H9 (cell line): ENCODE measurements around the gene PKP1. TPM values are rescaled to one million over a fixed set of nuclear protein-coding genes. Genes with fewer than 3 reads are reported as not detected.

Source experiments
- DNase-seq: peaks from one replicate; pipeline ENCODE4 v3.0.0-alpha.2; 2017
- H2AFZ ChIP-seq: one replicate; pipeline ENCODE4 v1.6.1; 2013; ENCODE audit warnings: mild to moderate bottlenecking, low read length, control low read depth, moderate library complexity
- H2AK5ac ChIP-seq: 2 replicates; pipeline ENCODE4 v1.6.1; 2013; ENCODE audit warnings: low read length, control low read depth, mixed read lengths; ENCODE audit not compliant: insufficient read length
- H2BK120ac ChIP-seq: one replicate; pipeline ENCODE4 v1.6.1; 2013; ENCODE audit warnings: low read depth, mild to moderate bottlenecking, low read length, control low read depth, inconsistent platforms; ENCODE audit not compliant: poor library complexity, severe bottlenecking
- H2BK12ac ChIP-seq: 2 replicates; pipeline ENCODE4 v1.6.1; 2013; ENCODE audit warnings: low read length, control low read depth, mixed read lengths, low read depth; ENCODE audit not compliant: insufficient read length
- H2BK15ac ChIP-seq: 2 replicates; pipeline ENCODE4 v1.6.1; 2013; ENCODE audit warnings: low read depth, low read length, control low read depth
- H2BK20ac ChIP-seq: one replicate; pipeline ENCODE4 v1.6.1; 2013; ENCODE audit warnings: low read depth, mild to moderate bottlenecking, low read length, control low read depth, inconsistent platforms; ENCODE audit not compliant: poor library complexity, severe bottlenecking
- H2BK5ac ChIP-seq: 2 replicates; pipeline ENCODE4 v1.6.1; 2013; ENCODE audit warnings: low read length, control low read depth, mixed read lengths; ENCODE audit not compliant: insufficient read length
- H3K14ac ChIP-seq: 2 replicates; pipeline ENCODE4 v1.6.1; 2013; ENCODE audit warnings: low read length, control low read depth; ENCODE audit not compliant: insufficient read depth
- H3K18ac ChIP-seq: 2 replicates; pipeline ENCODE4 v1.6.1; 2013; ENCODE audit warnings: low read depth, mild to moderate bottlenecking, mixed read lengths, low read length, control low read depth; ENCODE audit not compliant: insufficient read length
- H3K23ac ChIP-seq: 2 replicates; pipeline ENCODE4 v1.6.1; 2013; ENCODE audit warnings: low read length, control low read depth, mixed read lengths, low read depth; ENCODE audit not compliant: insufficient read length
- H3K23me2 ChIP-seq: 2 replicates; pipeline ENCODE4 v1.6.1; 2013; ENCODE audit warnings: low read depth, mild to moderate bottlenecking, mixed read lengths, low read length, control low read depth; ENCODE audit not compliant: insufficient read length, poor library complexity, severe bottlenecking
- H3K27ac ChIP-seq: 2 replicates; pipeline ENCODE4 v1.5.1; 2013; ENCODE audit warnings: low read length, control low read depth, mixed read lengths, low read depth; ENCODE audit not compliant: insufficient read length
- H3K27me3 ChIP-seq: 2 replicates; pipeline ENCODE4 v1.6.1; 2013; ENCODE audit warnings: low read length, control low read depth, inconsistent platforms; ENCODE audit not compliant: insufficient read depth
- H3K4ac ChIP-seq: 2 replicates; pipeline ENCODE4 v1.6.1; 2013; ENCODE audit warnings: low read depth, mild to moderate bottlenecking, control low read depth, inconsistent platforms, low read length, moderate library complexity
- H3K4me1 ChIP-seq: 2 replicates; pipeline ENCODE4 v1.6.1; 2013; ENCODE audit warnings: low read length, control low read depth, inconsistent platforms; ENCODE audit not compliant: insufficient read depth
- H3K4me2 ChIP-seq: 2 replicates; pipeline ENCODE4 v1.6.1; 2013; ENCODE audit warnings: low read length, control low read depth, mixed read lengths; ENCODE audit not compliant: insufficient read length, insufficient read depth
- H3K56ac ChIP-seq: 2 replicates; pipeline ENCODE4 v1.6.1; 2013; ENCODE audit warnings: low read depth, mild to moderate bottlenecking, mixed read lengths, low read length, control low read depth; ENCODE audit not compliant: insufficient read length
- H3K79me1 ChIP-seq: 2 replicates; pipeline ENCODE4 v1.6.1; 2013; ENCODE audit warnings: low read depth, mild to moderate bottlenecking, moderate library complexity, low read length, control low read depth, inconsistent platforms; ENCODE audit not compliant: insufficient read depth, poor library complexity, severe bottlenecking
- H3K79me2 ChIP-seq: 2 replicates; pipeline ENCODE4 v1.6.1; 2013; ENCODE audit warnings: low read length, control low read depth, inconsistent platforms; ENCODE audit not compliant: insufficient read depth
- H3K9ac ChIP-seq: 2 replicates; pipeline ENCODE4 v1.6.1; 2013; ENCODE audit warnings: low read length, control low read depth, mixed read lengths; ENCODE audit not compliant: insufficient read length; ENCODE audit errors: extremely low read depth
- H3K9me3 ChIP-seq: one replicate; pipeline ENCODE4 v1.6.1; 2013; ENCODE audit warnings: low read depth, low read length, inconsistent platforms; ENCODE audit not compliant: control insufficient read depth
- H3T11ph ChIP-seq: one replicate; pipeline ENCODE4 v1.6.1; 2013; ENCODE audit warnings: mild to moderate bottlenecking, low read length, control low read depth, inconsistent platforms
- H4K20me1 ChIP-seq: one replicate; pipeline ENCODE4 v1.6.1; 2013; ENCODE audit not compliant: control insufficient read depth, insufficient read length, insufficient read depth
- H4K5ac ChIP-seq: 2 replicates; pipeline ENCODE4 v1.6.1; 2013; ENCODE audit warnings: low read depth, mild to moderate bottlenecking, mixed read lengths, low read length, control low read depth; ENCODE audit not compliant: insufficient read length
- H4K8ac ChIP-seq: replicated peaks from 2 replicates; pipeline ENCODE4 v1.6.1; 2013; ENCODE audit warnings: low read length, control low read depth, mixed read lengths, low read depth; ENCODE audit not compliant: insufficient read length
- H4K91ac ChIP-seq: 2 replicates; pipeline ENCODE4 v1.6.1; 2013; ENCODE audit warnings: low read depth, mild to moderate bottlenecking, moderate library complexity, mixed read lengths, low read length, control low read depth; ENCODE audit not compliant: insufficient read length
- H3K27ac Mint-ChIP-seq, 3 experiments: 2 replicates in 2 of 3; 3 replicates in 1 of 3; pipeline ENCODE4 v1.8.0; 2020 to 2021; ENCODE audit warnings: mixed read lengths in 3 of 3, mild to moderate bottlenecking in 1 of 3, moderate library complexity in 1 of 3
- H3K27me3 Mint-ChIP-seq: 2 replicates; pipeline ENCODE4 v1.8.0; 2021; ENCODE audit warnings: low read depth, mild to moderate bottlenecking, moderate library complexity, mixed read lengths
- H3K36me3 Mint-ChIP-seq, 3 experiments: 2 replicates in 2 of 3; 3 replicates in 1 of 3; pipeline ENCODE4 v1.8.0; 2020 to 2021; ENCODE audit warnings: low read depth in 3 of 3, mixed read lengths in 3 of 3; ENCODE audit not compliant: insufficient read depth in 1 of 3
- H3K4me1 Mint-ChIP-seq, 2 experiments: 2 replicates each; pipeline ENCODE4 v1.8.0; 2020; ENCODE audit warnings: mixed read lengths in 2 of 2
- H3K4me3 Mint-ChIP-seq, 2 experiments: 2 replicates in 1 of 2; 3 replicates in 1 of 2; pipeline ENCODE4 v1.8.0; 2020 to 2021; ENCODE audit warnings: mild to moderate bottlenecking in 2 of 2, mixed read lengths in 2 of 2, moderate library complexity in 1 of 2
- H3K9me3 Mint-ChIP-seq, 2 experiments: 2 replicates in 1 of 2; 3 replicates in 1 of 2; pipeline ENCODE4 v1.8.0; 2020; ENCODE audit warnings: mild to moderate bottlenecking in 2 of 2, mixed read lengths in 2 of 2, moderate library complexity in 1 of 2
- CTCF ChIP-seq: fragments of 200-600 bp; sonication (generic); conservative IDR thresholded peaks from 3 replicates; pipeline ENCODE4 v1.8.0; 2021; ENCODE audit warnings: antibody characterized with exemption, mild to moderate bottlenecking
- WGBS: extraction: QIAGEN DNeasy Blood & Tissue Kit; methylation state at CpG from one replicate; pipeline ENCODE4 v1.1.7; 2013; ENCODE audit warnings: missing lambda C conversion rate, low lambda C conversion rate, mixed read lengths; ENCODE audit not compliant: insufficient read length; ENCODE audit errors: extremely low coverage; 5-methylcytosine and 5-hydroxymethylcytosine counted together
- total RNA-seq: library from RNA; stranded (reverse); gene quantifications from 2 replicates; pipeline ENCODE4 v1.2.1, GENCODE V29; 2021

Gene PKP1
- total RNA-seq, 1 experiment from 2014 or later = 0.09 TPM

DNA sequence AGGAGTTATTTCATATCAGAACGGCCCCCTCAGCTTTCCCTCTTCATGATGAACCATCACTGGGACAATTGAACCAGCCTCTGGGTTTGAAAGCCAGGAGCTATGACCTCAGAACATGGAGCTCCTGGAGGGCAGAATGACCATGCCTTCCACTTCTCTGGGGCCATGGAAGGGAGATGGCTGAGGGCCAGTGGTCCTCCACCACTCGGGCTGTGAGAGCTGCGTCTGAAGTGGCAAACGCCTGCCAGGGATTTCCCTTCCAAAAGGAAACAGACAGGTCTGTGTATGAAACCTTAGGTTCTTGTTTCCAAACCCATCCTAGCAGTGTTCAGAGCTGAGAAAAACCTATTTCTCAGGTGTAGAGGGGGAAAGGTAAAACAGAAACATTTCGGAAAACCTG, 22.5 kb downstream of the PKP1 start:
- Histone ChIP-seq H3K79me2 (no peaks in the 10 kb centered on the region; the same call in 1 of the 2 replicates), H3K4ac (no peak overlapping the region), H3K79me1 (no peaks in the 10 kb centered on the region), H3K4me2 (no peak overlapping the region), H2BK20ac (no peak overlapping the region), H3K9me3 (no peaks in the 10 kb centered on the region), H4K5ac (no peak overlapping the region), H3T11ph (no peak overlapping the region), H3K23me2 (no peaks in the 10 kb centered on the region), H3K56ac (no peak overlapping the region), H4K91ac (no peak overlapping the region), H4K20me1 (no peaks in the 10 kb centered on the region), H2AK5ac (no peak overlapping the region), H3K14ac (no peak overlapping the region; the same call in 1 of the 2 replicates), H3K4me1 (no peaks in the 10 kb centered on the region), H2BK5ac (no peak overlapping the region), H2BK120ac (no peak overlapping the region), H3K18ac (no peak overlapping the region), H4K8ac (no peak overlapping the region), H3K27me3 (no peaks in the 10 kb centered on the region; the same call in 1 of the 2 replicates), H2AFZ (no peak overlapping the region), H3K27ac (no peak overlapping the region), H3K9ac (no peak overlapping the region), H2BK12ac (no peak overlapping the region), H2BK15ac (no peak overlapping the region), H3K23ac (no peak overlapping the region)
- H3K27ac Mint-ChIP-seq = no peak overlapping the region
- H3K4me1 Mint-ChIP-seq = peaks cover 13 to 28% of the 10 kb centered on the region in 2 experiments
- H3K4me3 Mint-ChIP-seq = no peak overlapping the region
- no peak for TF ChIP-seq CTCF
- no peaks in the 10 kb centered on the region for H3K9me3 Mint-ChIP-seq
- H3K27me3 Mint-ChIP-seq = peaks cover 49% of the 10 kb centered on the region
- DNase-seq = no peak
- H3K36me3 Mint-ChIP-seq = no peaks in the 10 kb centered on the region
- WGBS = no CpG with 5 or more reads among the region's 5 CpGs
